Neuronal stem cell (in vitro differentiated cells): Measurements from ENCODE around the gene IL6R.
"Not testable (repeated sequence)": the region's sequence is repeated elsewhere in the genome, so short reads cannot be mapped to it uniquely, and the experiment has no call there.

Experiments used
- DNase-seq: peaks from one replicate; pipeline ENCODE4 v3.0.0-alpha.2; 2013; ENCODE audit warnings: low spot score
- H2AFZ ChIP-seq: one replicate; pipeline ENCODE4 v1.6.1; 2013; ENCODE audit warnings: mild to moderate bottlenecking, low read length, inconsistent platforms
- H2AK5ac ChIP-seq: 2 replicates; pipeline ENCODE4 v1.6.1; 2013; ENCODE audit warnings: low read depth, mild to moderate bottlenecking, inconsistent platforms, low read length, moderate library complexity, mixed read lengths
- H2BK120ac ChIP-seq: 2 replicates; pipeline ENCODE4 v1.6.1; 2013; ENCODE audit warnings: low read depth, mild to moderate bottlenecking, inconsistent platforms, low read length, moderate library complexity, mixed read lengths
- H2BK12ac ChIP-seq: one replicate; pipeline ENCODE4 v1.6.1; 2013; ENCODE audit warnings: low read length, inconsistent platforms
- H2BK15ac ChIP-seq: 2 replicates; pipeline ENCODE4 v1.6.1; 2013; ENCODE audit warnings: mild to moderate bottlenecking, low read length, inconsistent platforms, mixed read lengths
- H2BK5ac ChIP-seq: one replicate; pipeline ENCODE4 v1.6.1; 2013; ENCODE audit warnings: inconsistent platforms, mild to moderate bottlenecking, low read length, moderate library complexity
- H3K14ac ChIP-seq: one replicate; pipeline ENCODE4 v1.6.1; 2013; ENCODE audit warnings: low read length, inconsistent platforms
- H3K18ac ChIP-seq: 2 replicates; pipeline ENCODE4 v1.6.1; 2013; ENCODE audit warnings: low read length, inconsistent platforms
- H3K23ac ChIP-seq: 2 replicates; pipeline ENCODE4 v1.6.1; 2013; ENCODE audit warnings: low read depth, mild to moderate bottlenecking, mixed read lengths, low read length, inconsistent platforms; ENCODE audit not compliant: poor library complexity
- H3K27ac ChIP-seq: replicated peaks from 3 replicates; pipeline ENCODE4 v1.5.1; 2013; ENCODE audit warnings: low read length, inconsistent platforms
- H3K27me3 ChIP-seq, 3 experiments: 2 replicates each; pipeline ENCODE4 v1.6.1; 2013; ENCODE audit warnings: low read length in 3 of 3, mild to moderate bottlenecking in 2 of 3, inconsistent platforms in 1 of 3, low read depth in 1 of 3, mixed read lengths in 1 of 3, moderate library complexity in 1 of 3; ENCODE audit not compliant: control insufficient read depth in 3 of 3, insufficient read depth in 3 of 3
- H3K36me3 ChIP-seq, 2 donors: replicated peaks in 1 of 2; 2 replicates each; pipeline ENCODE4 v1.6.1; 2013; ENCODE audit warnings: low read length in 2 of 2; ENCODE audit not compliant: control insufficient read depth in 2 of 2, insufficient read depth in 2 of 2
- H3K4ac ChIP-seq: 2 replicates; pipeline ENCODE4 v1.6.1; 2013; ENCODE audit warnings: inconsistent platforms, mild to moderate bottlenecking, low read length, moderate library complexity
- H3K4me1 ChIP-seq, 2 donors: 1 replicate in 1 of 2; 2 replicates in 1 of 2; pipeline ENCODE4 v1.6.1; 2013; ENCODE audit warnings: low read length in 2 of 2, low read depth in 1 of 2; ENCODE audit not compliant: control insufficient read depth in 2 of 2, insufficient read depth in 1 of 2
- H3K4me2 ChIP-seq: one replicate; pipeline ENCODE4 v1.6.1; 2013; ENCODE audit warnings: mild to moderate bottlenecking, low read length, inconsistent platforms; ENCODE audit not compliant: insufficient read depth, poor library complexity, severe bottlenecking
- H3K4me3 ChIP-seq, 2 donors: 2 replicates each; pipeline ENCODE4 v1.5.1; 2013; ENCODE audit warnings: low read length in 2 of 2, mild to moderate bottlenecking in 2 of 2, inconsistent platforms in 1 of 2, moderate library complexity in 1 of 2
- H3K79me1 ChIP-seq: one replicate; pipeline ENCODE4 v1.6.1; 2013; ENCODE audit warnings: low read depth, mild to moderate bottlenecking, inconsistent platforms, low read length, moderate library complexity
- H3K9ac ChIP-seq: one replicate; pipeline ENCODE4 v1.6.1; 2013; ENCODE audit warnings: mild to moderate bottlenecking, low read depth, low read length, inconsistent platforms; ENCODE audit not compliant: poor library complexity
- H3K9me3 ChIP-seq, 2 donors: replicated peaks in 1 of 2; 2 replicates each; pipeline versions ENCODE3 to v1.6.1; 2013; ENCODE audit warnings: low read length in 2 of 2, mild to moderate bottlenecking in 2 of 2, inconsistent platforms in 1 of 2, low read depth in 1 of 2, mixed read lengths in 1 of 2, moderate library complexity in 1 of 2; ENCODE audit not compliant: control insufficient read depth in 2 of 2, insufficient read depth in 1 of 2
- H4K8ac ChIP-seq: one replicate; pipeline ENCODE4 v1.6.1; 2013; ENCODE audit warnings: low read depth, mild to moderate bottlenecking, inconsistent platforms, low read length, moderate library complexity
- H4K91ac ChIP-seq: one replicate; pipeline ENCODE4 v1.6.1; 2013; ENCODE audit warnings: low read length, low read depth, mild to moderate bottlenecking, inconsistent platforms; ENCODE audit not compliant: poor library complexity
- WGBS, 2 donors: extraction: QIAGEN DNeasy Blood & Tissue Kit; methylation state at CpG; one replicate each; pipeline ENCODE4 v1.1.7; 2013; ENCODE audit warnings: missing lambda C conversion rate in 2 of 2, mixed read lengths in 1 of 2; ENCODE audit not compliant: insufficient read length in 2 of 2, insufficient replicate concordance in 1 of 2; ENCODE audit errors: extremely low coverage in 2 of 2; 5-methylcytosine and 5-hydroxymethylcytosine counted together

Gene IL6R

GRCh38 chr1:154361357-154361756, 43.8 kb upstream of the IL6R start:
- H3K9me3 ChIP-seq: peaks cover 0 to 4% of the 10 kb centered on the region in 2 donors
- H2BK5ac ChIP-seq: no peak overlapping the region
- H3K18ac ChIP-seq: no peak overlapping the region
- H3K4me2 ChIP-seq: no peak overlapping the region
- no peak overlapping the region for H2AK5ac ChIP-seq
- H3K27me3 ChIP-seq: no peaks in the 10 kb centered on the region
- H3K36me3 ChIP-seq: no peaks in the 10 kb centered on the region
- no peak overlapping the region for H2BK12ac ChIP-seq
- no peak overlapping the region for H4K91ac ChIP-seq
- WGBS, 2 donors: no CpG with 5 or more reads among the region's 3 CpGs
- H2AFZ ChIP-seq: no peak overlapping the region
- DNase-seq: no peak
- H3K23ac ChIP-seq: no peak overlapping the region
- H3K4ac ChIP-seq: no peak overlapping the region
- no peak overlapping the region for H3K14ac ChIP-seq
- H4K8ac ChIP-seq: no peak overlapping the region
- no peak overlapping the region for H2BK120ac ChIP-seq
- no peaks in the 10 kb centered on the region for H3K4me1 ChIP-seq
- H3K4me3 ChIP-seq: no peak overlapping the region
- H2BK15ac ChIP-seq: no peak overlapping the region
- H3K27ac ChIP-seq: no peak overlapping the region
- H3K9ac ChIP-seq: no peak overlapping the region
- no peaks in the 10 kb centered on the region for H3K79me1 ChIP-seq

- Histone ChIP-seq H2BK120ac (no peak overlapping the region), H4K91ac (no peak overlapping the region), H3K36me3 (no peaks in the 10 kb centered on the region), H3K4me3 (no peak overlapping the region), H3K9ac (no peak overlapping the region), H2BK15ac (no peak overlapping the region), H3K27ac (no peak overlapping the region), H3K4me2 (no peak overlapping the region), H3K4me1 (no peaks in the 10 kb centered on the region), H3K23ac (no peak overlapping the region), H3K14ac (no peak overlapping the region), H3K79me1 (no peaks in the 10 kb centered on the region), H4K8ac (no peak overlapping the region), H3K27me3 (peaks cover 0 to 2% (median 0%) of the 10 kb centered on the region in 3 experiments), H3K4ac (no peak overlapping the region), H3K9me3 (no peaks in the 10 kb centered on the region), H2BK5ac (no peak overlapping the region), H2AK5ac (no peak overlapping the region), H2AFZ (no peak overlapping the region), H3K18ac (no peak overlapping the region), H2BK12ac (no peak overlapping the region)
- WGBS, 2 donors: no CpG with 5 or more reads among the region's 6 CpGs
- DNase-seq: no peak
These were observed 33.7 kb upstream of the IL6R start for GRCh38 chr1:154371436-154371835.

GRCh38 chr1:154373777-154374357, 31.3 kb upstream of the IL6R start:
- not testable (repeated sequence) for H3K18ac ChIP-seq, H2BK120ac ChIP-seq, H2AK5ac ChIP-seq, DNase-seq, H4K91ac ChIP-seq, H3K9ac ChIP-seq, H3K4me3 ChIP-seq, H2BK5ac ChIP-seq, H2BK12ac ChIP-seq, H3K27me3 ChIP-seq, H3K9me3 ChIP-seq, H2BK15ac ChIP-seq, H2AFZ ChIP-seq, H3K36me3 ChIP-seq, H3K23ac ChIP-seq, H3K4ac ChIP-seq, H3K4me1 ChIP-seq, H4K8ac ChIP-seq, H3K27ac ChIP-seq, H3K79me1 ChIP-seq, H3K14ac ChIP-seq, H3K4me2 ChIP-seq
- whole genome bisulfite sequencing, 2 donors: no CpG with 5 or more reads among the region's 7 CpGs

- no peak overlapping the region for H3K14ac ChIP-seq
These were observed 25.8 kb upstream of the IL6R start for GRCh38 chr1:154379301-154379700.

More at GRCh38 chr1:154379301-154379700, 25.8 kb upstream of the IL6R start:
- H2BK5ac ChIP-seq: no peak overlapping the region
- WGBS, 2 donors: no CpG with 5 or more reads among the region's 16 CpGs
- no peak overlapping the region for H3K27ac ChIP-seq
- no peak overlapping the region for H2BK120ac ChIP-seq
- H4K8ac ChIP-seq: no peak overlapping the region
- H3K23ac ChIP-seq: peak overlapping the region; percentile 55
- no peak overlapping the region for H2BK12ac ChIP-seq
- H3K27me3 ChIP-seq: no peaks in the 10 kb centered on the region
- H2BK15ac ChIP-seq: no peak overlapping the region
- no peaks in the 10 kb centered on the region for H3K36me3 ChIP-seq
- DNase-seq: no peak
- H3K4me3 ChIP-seq: no peak overlapping the region
- no peak overlapping the region for H2AK5ac ChIP-seq
- H3K4ac ChIP-seq: no peak overlapping the region
- H3K79me1 ChIP-seq: no peaks in the 10 kb centered on the region
- no peak overlapping the region for H4K91ac ChIP-seq
- H3K18ac ChIP-seq: no peak overlapping the region
- no peaks in the 10 kb centered on the region for H3K9me3 ChIP-seq
- H3K4me2 ChIP-seq: no peak overlapping the region
- H3K4me1 ChIP-seq: no peaks in the 10 kb centered on the region
- H2AFZ ChIP-seq: no peak overlapping the region
- no peak overlapping the region for H3K9ac ChIP-seq
